HCT116 (cell line): ENCODE measurements around the gene ARHGAP36. TPM values are rescaled to one million over a fixed set of nuclear protein-coding genes. Genes with fewer than 3 reads are reported as not detected.

Experiments used
- ATAC-seq: fragments of 200-7000 bp; cut with Tn5 transposase; 2 replicates; pipeline ENCODE4 v1.9.1; 2020; ENCODE audit warnings: mild to moderate bottlenecking, moderate library complexity
- BruUV-seq: library from RNA; stranded (reverse); fragments of 400-500 nt; replicated peaks from 2 replicates; lab custom pipeline; 2021; lab: Mats Ljungman, UMichigan
- CTCF ChIA-PET: fragments of 300-600 bp; sonication (Branson Sonifier 250); formaldehyde crosslinking; loops from one replicate; lab custom pipeline; 2021; ENCODE audit warnings: antibody characterized with exemption; lab: Charles Lee
- POLR2A ChIA-PET: fragments of 300-600, 350-600 bp; sonication (Branson Sonifier 250); formaldehyde crosslinking; loops from one replicate; lab custom pipeline; 2021; ENCODE audit warnings: antibody characterized with exemption; lab: Charles Lee
- RAD21 ChIA-PET, 2 experiments: fragments of 300-600 bp; sonication (Branson Sonifier 250); formaldehyde crosslinking; loops; one replicate each; lab custom pipeline; 2023; ENCODE audit warnings: low total read pairs in 2 of 2; ENCODE audit not compliant: uncharacterized antibody in 2 of 2, unreplicated experiment in 2 of 2, low non-redundant PET in 1 of 2; lab: Charles Lee
- DNase-seq: peaks from one replicate; pipeline ENCODE4 v3.0.0-alpha.2; 2010; ENCODE audit warnings: low read depth, low spot score
- H2AFZ ChIP-seq: fragments of 200-600 bp; shearing (Covaris generic), sonication (generic); 2 replicates; pipeline ENCODE4 v1.6.1; 2017; ENCODE audit warnings: low read depth, mixed run types, mixed read lengths, antibody characterized with exemption, low read length; ENCODE audit not compliant: poor library complexity, severe bottlenecking
- H3K27ac ChIP-seq: 2 replicates; pipeline ENCODE4 v1.5.1; 2012; ENCODE audit warnings: low read depth, low read length
- H3K27me3 ChIP-seq: fragments of 200-600 bp; sonication (generic); 2 replicates; pipeline ENCODE4 v1.6.1; 2016; ENCODE audit warnings: mixed run types, low read length, mixed read lengths; ENCODE audit not compliant: insufficient read depth
- H3K36me3 ChIP-seq, 2 experiments: fragments of 200-500 bp in 1 of 2; fragments of 200-600 bp in 1 of 2; sonication (Bioruptor generic) in 1 of 2; sonication (generic) in 1 of 2; 2 replicates each; pipeline versions ENCODE4 v1.5.1 to v1.6.1; 2014 to 2016; ENCODE audit warnings: low read length in 2 of 2, inconsistent platforms in 1 of 2, mixed read lengths in 1 of 2, mixed run types in 1 of 2; ENCODE audit not compliant: insufficient read depth in 2 of 2, control insufficient read depth in 1 of 2
- H3K4me1 ChIP-seq, 2 experiments: fragments of 200-600 bp in 1 of 2; sonication (generic) in 1 of 2; 2 replicates each; pipeline versions ENCODE4 v1.5.1 to v1.6.1; 2012 to 2017; ENCODE audit warnings: low read length in 2 of 2, inconsistent platforms in 1 of 2, mild to moderate bottlenecking in 1 of 2, mixed read lengths in 1 of 2, mixed run types in 1 of 2, moderate library complexity in 1 of 2; ENCODE audit not compliant: insufficient read depth in 2 of 2, control insufficient read depth in 1 of 2
- H3K4me2 ChIP-seq: fragments of 200-600 bp; sonication (generic); 2 replicates; pipeline ENCODE4 v1.6.1; 2017; ENCODE audit warnings: mixed run types, low read length, mixed read lengths
- H3K4me3 ChIP-seq, 2 experiments: fragments of 200-600 bp in 1 of 2; sonication (generic) in 1 of 2; replicated peaks in 1 of 2; 2 replicates each; pipeline ENCODE4 v1.5.1; 2011 to 2016; ENCODE audit warnings: low read length in 2 of 2, control low read depth in 1 of 2, low read depth in 1 of 2, mild to moderate bottlenecking in 1 of 2, mixed read lengths in 1 of 2, mixed run types in 1 of 2
- H3K79me2 ChIP-seq: fragments of 200-600 bp; sonication (generic); 2 replicates; pipeline ENCODE4 v1.6.1; 2017; ENCODE audit warnings: mild to moderate bottlenecking, mixed run types, low read length, moderate library complexity, mixed read lengths; ENCODE audit not compliant: insufficient read depth
- H3K9ac ChIP-seq: fragments of 200-600 bp; sonication (generic); 2 replicates; pipeline ENCODE4 v1.6.1; 2016; ENCODE audit warnings: low read length, mixed read lengths
- H3K9me2 ChIP-seq: fragments of 200-600 bp; sonication (generic), shearing (Covaris generic); 2 replicates; pipeline ENCODE4 v1.6.1; 2017; ENCODE audit warnings: mixed run types, mild to moderate bottlenecking, moderate library complexity; ENCODE audit not compliant: insufficient read depth
- H3K9me3 ChIP-seq, 2 experiments: fragments of 200-500 bp in 1 of 2; fragments of 200-600 bp in 1 of 2; sonication (Bioruptor generic) in 1 of 2; sonication (generic) in 1 of 2; 2 replicates each; pipeline ENCODE4 v1.6.1; 2014 to 2017; ENCODE audit warnings: low read length in 2 of 2, mixed read lengths in 2 of 2, inconsistent platforms in 1 of 2, low read depth in 1 of 2, mild to moderate bottlenecking in 1 of 2, mixed run types in 1 of 2, moderate library complexity in 1 of 2; ENCODE audit not compliant: control insufficient read depth in 1 of 2, insufficient read depth in 1 of 2
- H4K20me1 ChIP-seq: fragments of 200-600 bp; sonication (generic), shearing (Covaris generic); 2 replicates; pipeline ENCODE4 v1.6.1; 2017; ENCODE audit warnings: mixed run types, mild to moderate bottlenecking, moderate library complexity; ENCODE audit not compliant: insufficient read depth
- ATF3 ChIP-seq: IDR thresholded peaks from 2 replicates; pipeline ENCODE4 v1.6.1; 2012
- CBX3 ChIP-seq: IDR thresholded peaks from 2 replicates; pipeline ENCODE4 v1.6.1; 2012; ENCODE audit warnings: low read depth
- CEBPB ChIP-seq: IDR thresholded peaks from 2 replicates; pipeline ENCODE4 v1.6.1; 2012; ENCODE audit warnings: low read depth
- ELF1 ChIP-seq: IDR thresholded peaks from 2 replicates; pipeline ENCODE4 v1.6.1; 2012; ENCODE audit warnings: low read depth, borderline replicate concordance
- EZH2 ChIP-seq: fragments of 200-600 bp; sonication (generic); IDR thresholded peaks from 2 replicates; pipeline ENCODE4 v1.6.1; 2017; ENCODE audit warnings: antibody characterized with exemption, mixed run types
- EZH2phosphoT487 ChIP-seq: fragments of 200-600 bp; IDR thresholded peaks from 2 replicates; pipeline ENCODE4 v1.6.1; 2018; ENCODE audit warnings: antibody characterized with exemption, borderline replicate concordance
- FOSL1 ChIP-seq: IDR thresholded peaks from 2 replicates; pipeline ENCODE4 v1.6.1; 2012; ENCODE audit warnings: low read depth
- JUND ChIP-seq: IDR thresholded peaks from 2 replicates; pipeline ENCODE4 v1.6.1; 2012
- POLR2A ChIP-seq: IDR thresholded peaks from 2 replicates; pipeline ENCODE4 v1.7.0; 2011; ENCODE audit warnings: borderline replicate concordance; ENCODE audit not compliant: insufficient read depth, insufficient read length; ENCODE audit errors: extremely low read depth
- POLR2AphosphoS5 ChIP-seq: IDR thresholded peaks from 2 replicates; pipeline ENCODE4 v1.6.1; 2011; ENCODE audit warnings: mild to moderate bottlenecking, low read depth, low read length, moderate library complexity
- RAD21 ChIP-seq: IDR thresholded peaks from 2 replicates; pipeline ENCODE4 v1.6.1; 2012; ENCODE audit warnings: low read depth, mild to moderate bottlenecking
- SIN3A ChIP-seq: IDR thresholded peaks from 2 replicates; pipeline ENCODE4 v1.6.1; 2012; ENCODE audit warnings: low read depth
- SP1 ChIP-seq: IDR thresholded peaks from 2 replicates; pipeline ENCODE4 v1.6.1; 2012; ENCODE audit warnings: low read depth
- SRF ChIP-seq: IDR thresholded peaks from 2 replicates; pipeline ENCODE4 v1.6.1; 2012; ENCODE audit warnings: low read depth
- TCF7L2 ChIP-seq: IDR thresholded peaks from 2 replicates; pipeline ENCODE4 v1.7.0; 2011; ENCODE audit warnings: borderline replicate concordance, inconsistent platforms; ENCODE audit not compliant: insufficient read depth, insufficient read length; ENCODE audit errors: extremely low read depth
- YY1 ChIP-seq: IDR thresholded peaks from 2 replicates; pipeline ENCODE4 v1.6.1; 2011; ENCODE audit warnings: low read length, low read depth, moderate library complexity, mild to moderate bottlenecking; ENCODE audit not compliant: insufficient replicate concordance; ENCODE audit errors: extremely low read depth
- ZFX ChIP-seq: fragments of 450-650 bp; IDR thresholded peaks from 2 replicates; pipeline ENCODE4 v1.6.1; 2017
- intact Hi-C: fragments of 100-400 bp; cut with micrococcal nuclease; formaldehyde crosslinking; loops from 2 replicates; pipeline ENCODE4 v1.10.0; 2022
- total RNA-seq: library from RNA; stranded (reverse); gene quantifications from one replicate; pipeline ENCODE4 v1.2.1, GENCODE V29; 2021; ENCODE audit not compliant: unreplicated experiment
- TF ChIP-seq, protein P1 (sequence below): IDR thresholded peaks from 2 replicates; pipeline ENCODE4 v1.6.1; 2012; ENCODE audit warnings: low read depth
- TF ChIP-seq, protein P2 (sequence below), 3 experiments: fragments of 200-600 bp in 1 of 3; sonication (generic) in 1 of 3; IDR thresholded peaks in 2 of 3; conservative IDR thresholded peaks in 1 of 3; 2 replicates each; pipeline ENCODE4 v1.5.1; 2012 to 2017; ENCODE audit warnings: low read depth in 2 of 3, low read length in 2 of 3, antibody characterized with exemption in 1 of 3, borderline replicate concordance in 1 of 3, control low read depth in 1 of 3, mild to moderate bottlenecking in 1 of 3, mixed read lengths in 1 of 3, mixed run types in 1 of 3, moderate library complexity in 1 of 3; ENCODE audit not compliant: insufficient read depth in 1 of 3

Gene ARHGAP36
- total RNA-seq, 1 experiment from 2014 or later, result not detected

DNA sequence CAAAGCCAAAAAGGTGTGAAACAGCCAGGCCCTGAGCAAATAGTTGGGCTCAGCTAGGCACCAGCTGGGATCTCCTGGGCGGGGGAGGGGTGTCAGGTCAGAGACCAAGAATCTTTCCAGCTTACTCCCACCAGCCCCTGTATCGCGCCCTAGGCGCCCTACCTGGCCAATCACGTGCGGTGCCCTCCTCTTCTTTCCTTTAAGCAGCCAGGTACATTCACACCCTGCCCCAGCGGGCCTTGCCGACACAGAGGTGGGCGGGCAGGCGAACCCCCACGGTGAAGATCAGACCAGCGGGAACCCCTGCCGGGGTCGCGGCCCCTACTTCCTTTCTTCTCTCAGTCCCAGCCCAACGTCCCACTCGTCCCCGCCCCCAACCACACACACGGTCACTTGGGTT lies 9.1 kb downstream of the ARHGAP36 start:
- no peaks in the 10 kb centered on the region for H3K9me2 ChIP-seq
- CTCF ChIA-PET, result no interaction called here
- TF ChIP-seq POLR2A, result no peak
- TF ChIP-seq CEBPB, result no peak
- TF ChIP-seq FOSL1, result no peak
- TF ChIP-seq EZH2, result no peak
- no peak for TF ChIP-seq SRF
- no peak for TF ChIP-seq ZFX
- TF ChIP-seq EZH2phosphoT487, result no peak
- TF ChIP-seq ATF3, result no peak
- TF ChIP-seq JUND, result no peak
- TF ChIP-seq CBX3, result no peak
- TF ChIP-seq SIN3A, result no peak
- no peak for TF ChIP-seq RAD21
- TF ChIP-seq TCF7L2, result no peak
- no peak for TF ChIP-seq POLR2AphosphoS5
- no peak for TF ChIP-seq YY1
- no peak for TF ChIP-seq SP1
- TF ChIP-seq, protein P1, sequence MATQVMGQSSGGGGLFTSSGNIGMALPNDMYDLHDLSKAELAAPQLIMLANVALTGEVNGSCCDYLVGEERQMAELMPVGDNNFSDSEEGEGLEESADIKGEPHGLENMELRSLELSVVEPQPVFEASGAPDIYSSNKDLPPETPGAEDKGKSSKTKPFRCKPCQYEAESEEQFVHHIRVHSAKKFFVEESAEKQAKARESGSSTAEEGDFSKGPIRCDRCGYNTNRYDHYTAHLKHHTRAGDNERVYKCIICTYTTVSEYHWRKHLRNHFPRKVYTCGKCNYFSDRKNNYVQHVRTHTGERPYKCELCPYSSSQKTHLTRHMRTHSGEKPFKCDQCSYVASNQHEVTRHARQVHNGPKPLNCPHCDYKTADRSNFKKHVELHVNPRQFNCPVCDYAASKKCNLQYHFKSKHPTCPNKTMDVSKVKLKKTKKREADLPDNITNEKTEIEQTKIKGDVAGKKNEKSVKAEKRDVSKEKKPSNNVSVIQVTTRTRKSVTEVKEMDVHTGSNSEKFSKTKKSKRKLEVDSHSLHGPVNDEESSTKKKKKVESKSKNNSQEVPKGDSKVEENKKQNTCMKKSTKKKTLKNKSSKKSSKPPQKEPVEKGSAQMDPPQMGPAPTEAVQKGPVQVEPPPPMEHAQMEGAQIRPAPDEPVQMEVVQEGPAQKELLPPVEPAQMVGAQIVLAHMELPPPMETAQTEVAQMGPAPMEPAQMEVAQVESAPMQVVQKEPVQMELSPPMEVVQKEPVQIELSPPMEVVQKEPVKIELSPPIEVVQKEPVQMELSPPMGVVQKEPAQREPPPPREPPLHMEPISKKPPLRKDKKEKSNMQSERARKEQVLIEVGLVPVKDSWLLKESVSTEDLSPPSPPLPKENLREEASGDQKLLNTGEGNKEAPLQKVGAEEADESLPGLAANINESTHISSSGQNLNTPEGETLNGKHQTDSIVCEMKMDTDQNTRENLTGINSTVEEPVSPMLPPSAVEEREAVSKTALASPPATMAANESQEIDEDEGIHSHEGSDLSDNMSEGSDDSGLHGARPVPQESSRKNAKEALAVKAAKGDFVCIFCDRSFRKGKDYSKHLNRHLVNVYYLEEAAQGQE, result no peak
- no peak for TF ChIP-seq ELF1
- TF ChIP-seq, protein P2, sequence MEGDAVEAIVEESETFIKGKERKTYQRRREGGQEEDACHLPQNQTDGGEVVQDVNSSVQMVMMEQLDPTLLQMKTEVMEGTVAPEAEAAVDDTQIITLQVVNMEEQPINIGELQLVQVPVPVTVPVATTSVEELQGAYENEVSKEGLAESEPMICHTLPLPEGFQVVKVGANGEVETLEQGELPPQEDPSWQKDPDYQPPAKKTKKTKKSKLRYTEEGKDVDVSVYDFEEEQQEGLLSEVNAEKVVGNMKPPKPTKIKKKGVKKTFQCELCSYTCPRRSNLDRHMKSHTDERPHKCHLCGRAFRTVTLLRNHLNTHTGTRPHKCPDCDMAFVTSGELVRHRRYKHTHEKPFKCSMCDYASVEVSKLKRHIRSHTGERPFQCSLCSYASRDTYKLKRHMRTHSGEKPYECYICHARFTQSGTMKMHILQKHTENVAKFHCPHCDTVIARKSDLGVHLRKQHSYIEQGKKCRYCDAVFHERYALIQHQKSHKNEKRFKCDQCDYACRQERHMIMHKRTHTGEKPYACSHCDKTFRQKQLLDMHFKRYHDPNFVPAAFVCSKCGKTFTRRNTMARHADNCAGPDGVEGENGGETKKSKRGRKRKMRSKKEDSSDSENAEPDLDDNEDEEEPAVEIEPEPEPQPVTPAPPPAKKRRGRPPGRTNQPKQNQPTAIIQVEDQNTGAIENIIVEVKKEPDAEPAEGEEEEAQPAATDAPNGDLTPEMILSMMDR (IDR thresholded peaks at IDR 0.05 in 2 of 3, conservative IDR thresholded peaks at IDR 0.05 in 1 of 3; ENCODE audit: borderline replicate concordance in 1 of 3, insufficient read depth in 1 of 3, low read depth in 2 of 3, low read length in 2 of 3), result no peak
- TF ChIP-seq, all 23 proteins: peak for 0
- Histone ChIP-seq H3K27me3 (peaks cover 4% of the 10 kb centered on the region; the same call in 1 of the 2 replicates), H3K4me2 (no peak overlapping the region), H3K9ac (no peak overlapping the region), H3K4me3 (no peak overlapping the region), H2AFZ (no peak overlapping the region), H3K36me3 (no peaks in the 10 kb centered on the region), H3K4me1 (no peaks in the 10 kb centered on the region), H3K27ac (no peak overlapping the region), H3K79me2 (no peaks in the 10 kb centered on the region), H3K9me3 (no peaks in the 10 kb centered on the region), H4K20me1 (no peaks in the 10 kb centered on the region)
- intact Hi-C loops, result loop anchor here (10.0 kb wide), 1 partner anchor 608 kb away; no protein-coding TSS in a partner anchor
- RAD21 ChIA-PET, result no interaction called here
- no TSS peak for BruUV-seq
- DNase-seq (no peak), ATAC-seq (no peak)
- POLR2A ChIA-PET, result no interaction called here
